Medulla oblongata (tissue), 1 donor: ENCODE data around the gene ADGRG4.
"Not testable (repeated sequence)": the region's sequence is repeated elsewhere in the genome, so short reads cannot be mapped to it uniquely, and the experiment has no call there.

Source experiments
- DNase-seq: peaks from one replicate; pipeline ENCODE4 v3.0.0-alpha.2; 2015; ENCODE audit errors: extremely low spot score

ADGRG4 gene, protein sequence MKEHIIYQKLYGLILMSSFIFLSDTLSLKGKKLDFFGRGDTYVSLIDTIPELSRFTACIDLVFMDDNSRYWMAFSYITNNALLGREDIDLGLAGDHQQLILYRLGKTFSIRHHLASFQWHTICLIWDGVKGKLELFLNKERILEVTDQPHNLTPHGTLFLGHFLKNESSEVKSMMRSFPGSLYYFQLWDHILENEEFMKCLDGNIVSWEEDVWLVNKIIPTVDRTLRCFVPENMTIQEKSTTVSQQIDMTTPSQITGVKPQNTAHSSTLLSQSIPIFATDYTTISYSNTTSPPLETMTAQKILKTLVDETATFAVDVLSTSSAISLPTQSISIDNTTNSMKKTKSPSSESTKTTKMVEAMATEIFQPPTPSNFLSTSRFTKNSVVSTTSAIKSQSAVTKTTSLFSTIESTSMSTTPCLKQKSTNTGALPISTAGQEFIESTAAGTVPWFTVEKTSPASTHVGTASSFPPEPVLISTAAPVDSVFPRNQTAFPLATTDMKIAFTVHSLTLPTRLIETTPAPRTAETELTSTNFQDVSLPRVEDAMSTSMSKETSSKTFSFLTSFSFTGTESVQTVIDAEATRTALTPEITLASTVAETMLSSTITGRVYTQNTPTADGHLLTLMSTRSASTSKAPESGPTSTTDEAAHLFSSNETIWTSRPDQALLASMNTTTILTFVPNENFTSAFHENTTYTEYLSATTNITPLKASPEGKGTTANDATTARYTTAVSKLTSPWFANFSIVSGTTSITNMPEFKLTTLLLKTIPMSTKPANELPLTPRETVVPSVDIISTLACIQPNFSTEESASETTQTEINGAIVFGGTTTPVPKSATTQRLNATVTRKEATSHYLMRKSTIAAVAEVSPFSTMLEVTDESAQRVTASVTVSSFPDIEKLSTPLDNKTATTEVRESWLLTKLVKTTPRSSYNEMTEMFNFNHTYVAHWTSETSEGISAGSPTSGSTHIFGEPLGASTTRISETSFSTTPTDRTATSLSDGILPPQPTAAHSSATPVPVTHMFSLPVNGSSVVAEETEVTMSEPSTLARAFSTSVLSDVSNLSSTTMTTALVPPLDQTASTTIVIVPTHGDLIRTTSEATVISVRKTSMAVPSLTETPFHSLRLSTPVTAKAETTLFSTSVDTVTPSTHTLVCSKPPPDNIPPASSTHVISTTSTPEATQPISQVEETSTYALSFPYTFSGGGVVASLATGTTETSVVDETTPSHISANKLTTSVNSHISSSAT (N-terminal part only)

DNA sequence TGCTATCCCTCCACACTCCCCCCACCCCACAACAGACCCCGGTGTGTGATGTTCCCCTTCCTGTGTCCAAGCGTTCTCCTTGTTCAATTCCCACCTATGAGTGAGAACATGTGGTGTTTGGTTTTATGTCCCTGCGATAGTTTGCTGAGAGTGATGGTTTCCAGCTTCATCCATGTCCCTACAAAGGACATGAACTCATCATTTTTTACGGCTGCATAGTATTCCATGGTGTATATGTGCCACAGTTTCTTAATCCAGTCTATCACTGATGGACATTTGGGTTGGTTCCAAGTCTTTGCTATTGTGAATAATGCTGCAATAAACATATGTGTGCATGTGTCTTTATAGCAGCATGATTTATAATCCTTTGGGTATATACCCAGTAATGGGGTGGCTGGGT, at the start of gene ADGRG4:
Gene ADGRG4 (plus strand): TSS at position 243 of the 400 bp plus-strand sequence. CDS start 7,815 bp downstream, outside the sequence.
- not testable (repeated sequence) for DNase-seq

DNA sequence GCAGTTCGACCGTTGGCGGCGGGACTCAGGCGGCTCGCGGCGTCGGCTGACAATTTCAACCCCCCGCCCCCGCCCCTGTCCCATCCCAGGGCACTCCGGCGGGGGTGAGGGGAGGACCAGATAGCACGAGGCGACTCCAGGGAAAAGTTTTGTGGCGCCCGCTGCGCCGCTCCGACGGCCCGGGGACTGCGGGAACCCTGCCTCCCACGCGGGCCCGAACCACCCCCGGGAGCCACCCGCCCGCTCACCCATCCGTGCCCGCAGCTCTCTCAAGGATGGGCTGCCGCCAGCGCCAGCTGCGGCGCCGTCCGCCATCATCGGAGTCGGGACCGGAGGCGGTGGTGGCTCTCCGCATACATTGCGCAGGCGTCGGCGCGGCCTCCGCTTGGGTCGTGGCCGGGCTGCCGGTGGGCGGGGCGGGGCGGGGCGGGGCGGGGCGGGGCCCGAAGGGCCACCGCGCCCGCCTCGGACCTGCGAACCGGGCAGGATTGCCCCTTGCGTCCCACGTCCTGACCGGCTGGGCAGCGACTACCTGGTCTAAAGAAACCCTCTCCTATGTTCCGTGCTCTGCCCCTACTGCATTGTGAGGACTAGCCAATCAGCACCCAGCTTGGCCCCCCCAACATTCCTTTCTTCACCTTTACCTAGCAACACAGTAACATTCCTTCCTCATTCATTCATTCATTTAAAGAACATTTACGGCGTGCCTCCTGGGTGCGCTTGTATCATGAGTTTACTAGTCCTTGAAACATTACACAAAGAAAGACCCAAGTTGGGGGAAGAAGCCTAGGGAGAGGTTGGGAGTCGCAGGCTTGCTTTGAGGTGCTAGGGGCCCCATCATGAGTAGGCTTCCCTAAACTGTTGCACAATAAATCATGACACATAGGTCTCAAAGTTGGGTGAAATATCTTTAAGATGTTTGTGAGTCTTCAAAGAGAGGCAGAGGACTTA, 49.4 kb upstream of the ADGRG4 start, which contains the start of gene MAP7D3:
Gene MAP7D3 (minus strand): TSS at position 360 of the 951 bp plus-strand sequence. CDS start 42 bp downstream, at position 318.
- peak; percentile 51 for DNase-seq

DNA sequence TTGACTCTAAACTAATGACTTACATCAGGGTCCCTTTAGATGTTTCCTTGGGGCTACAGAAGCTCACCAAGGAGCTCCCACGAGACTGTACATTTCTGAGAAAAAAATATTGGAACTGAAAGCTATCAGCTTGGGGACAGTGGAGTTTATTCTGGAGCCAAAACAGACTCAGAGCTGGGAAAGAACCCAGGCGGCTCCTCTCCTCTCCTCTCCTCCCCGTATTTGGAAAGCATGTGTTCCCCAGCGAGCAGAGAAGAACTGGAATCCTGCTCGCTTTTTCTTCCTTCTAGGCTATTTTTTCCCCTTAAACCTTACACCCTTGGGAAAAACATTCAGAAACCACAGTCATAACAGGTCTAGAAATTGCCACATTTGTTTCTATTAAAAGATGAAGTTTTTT, 45.2 kb upstream of the ADGRG4 start:
- DNase-seq, result peak; percentile 6

DNA sequence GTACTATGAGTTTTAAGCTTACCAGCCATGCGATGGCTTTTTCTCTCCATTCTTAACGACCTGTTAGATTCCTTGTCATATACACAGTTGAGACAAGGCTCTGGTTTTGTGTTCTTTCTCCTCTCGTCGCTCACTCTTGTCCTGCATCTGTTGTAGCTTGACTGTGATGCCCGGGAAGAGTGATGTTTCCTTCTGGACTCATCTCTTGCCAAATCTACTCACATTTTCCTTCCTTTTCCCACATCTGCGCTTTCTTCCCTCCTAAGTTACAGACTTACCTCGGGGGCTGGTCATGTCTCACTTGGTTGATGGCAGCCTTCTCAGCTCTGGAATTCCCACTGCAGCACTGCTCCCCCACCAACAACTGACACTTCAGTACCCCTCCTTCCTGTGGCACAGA, 44.7 kb upstream of the ADGRG4 start:
- DNase-seq, result no peak

DNA sequence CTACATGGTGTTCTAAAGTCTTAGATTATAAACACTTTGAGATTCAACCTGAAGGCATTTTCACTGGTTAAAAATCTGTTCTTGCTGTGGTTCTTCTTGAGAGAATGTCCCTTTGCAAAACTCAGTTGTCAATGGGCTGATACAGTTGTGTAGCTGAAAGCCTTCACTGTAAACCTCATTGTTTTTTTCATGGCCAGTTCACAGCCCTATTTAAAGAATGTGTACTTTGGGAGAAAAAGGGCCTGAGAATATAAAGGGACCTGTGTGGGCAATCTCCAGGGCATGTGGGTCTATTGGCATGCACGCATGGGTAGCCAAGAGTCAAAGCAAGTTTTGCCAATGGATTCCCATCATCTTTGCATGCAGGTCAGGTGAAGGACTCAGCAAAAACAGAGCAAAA, 41.8 kb upstream of the ADGRG4 start:
- DNase-seq, result no peak

DNA sequence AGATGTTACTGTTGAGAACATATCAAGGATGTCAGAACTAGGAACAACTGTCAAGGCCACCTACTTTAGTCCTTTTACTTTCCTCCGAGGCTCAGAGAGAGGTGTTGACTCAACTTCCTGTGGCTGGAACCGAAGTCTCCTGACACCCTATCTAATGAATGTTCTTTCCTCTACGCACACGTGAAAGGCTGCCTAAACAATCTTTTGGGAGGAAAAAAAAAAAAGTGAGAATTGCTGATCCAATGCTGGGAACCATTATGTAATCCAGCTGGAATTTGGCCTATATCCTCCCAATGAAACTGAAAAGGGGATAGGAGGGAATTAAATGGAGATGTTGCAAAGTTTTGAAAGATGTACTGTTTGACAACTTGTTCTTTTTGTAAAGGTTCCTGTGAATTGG, 41.2 kb upstream of the ADGRG4 start:
- no peak for DNase-seq

DNA sequence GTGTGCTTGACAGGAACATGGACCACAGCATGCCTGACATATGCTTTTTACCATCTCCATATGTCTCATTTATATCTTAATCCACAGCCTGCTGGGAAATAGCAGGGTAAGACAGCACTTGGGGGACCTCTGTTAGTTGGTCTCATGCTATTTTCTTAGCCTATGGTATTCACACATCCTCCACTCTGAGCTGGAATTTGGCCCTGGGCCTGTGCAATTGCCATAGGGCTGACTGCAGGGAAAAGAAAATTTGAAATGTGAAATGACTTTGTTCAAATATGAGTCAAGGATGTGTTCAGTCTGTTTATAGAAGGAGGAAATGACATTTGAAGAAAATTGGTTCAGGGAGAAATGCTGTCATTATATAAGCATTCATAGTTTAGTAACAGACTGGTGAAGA, 40.0 kb upstream of the ADGRG4 start:
- no peak for DNase-seq

DNA sequence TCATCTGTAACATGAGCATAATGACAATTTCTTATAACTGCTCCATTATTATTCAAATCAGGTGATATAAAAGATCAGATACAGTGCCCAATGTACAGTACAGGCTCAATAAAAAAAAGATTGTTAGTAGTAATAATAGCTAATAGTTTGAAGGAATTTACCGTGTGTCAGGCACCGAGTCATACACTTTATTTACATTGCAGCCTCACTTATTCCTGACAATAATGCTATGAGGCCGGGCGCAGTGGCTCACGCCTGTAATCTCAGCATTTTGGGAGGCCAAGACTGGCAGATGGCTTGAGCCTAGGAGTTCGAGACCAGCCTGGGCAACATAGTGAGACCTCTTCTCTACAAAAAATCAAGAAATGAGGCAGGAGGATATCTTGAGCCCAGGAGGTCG, 39.4 kb upstream of the ADGRG4 start:
- DNase-seq, result no peak

DNA sequence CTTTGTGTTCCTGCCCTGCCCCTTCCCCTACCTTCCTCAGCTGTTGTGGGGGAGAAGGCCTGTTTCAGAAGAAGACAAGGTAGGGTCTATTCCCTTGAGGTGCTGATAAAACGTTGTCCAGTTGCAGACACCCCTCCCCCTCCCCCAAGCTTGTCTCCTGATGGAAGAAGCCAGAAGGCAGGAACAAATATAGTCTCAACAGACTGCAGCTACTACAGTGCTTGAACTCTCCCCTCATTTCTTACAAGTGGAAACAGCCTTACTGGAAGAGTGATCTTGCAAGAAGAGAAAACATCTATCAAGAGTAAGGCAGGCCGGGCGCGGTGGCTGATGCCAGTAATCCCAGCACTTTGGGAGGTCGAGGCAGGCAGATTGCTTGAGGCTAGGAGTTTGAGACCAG, 38.5 kb upstream of the ADGRG4 start:
- DNase-seq, result no peak

DNA sequence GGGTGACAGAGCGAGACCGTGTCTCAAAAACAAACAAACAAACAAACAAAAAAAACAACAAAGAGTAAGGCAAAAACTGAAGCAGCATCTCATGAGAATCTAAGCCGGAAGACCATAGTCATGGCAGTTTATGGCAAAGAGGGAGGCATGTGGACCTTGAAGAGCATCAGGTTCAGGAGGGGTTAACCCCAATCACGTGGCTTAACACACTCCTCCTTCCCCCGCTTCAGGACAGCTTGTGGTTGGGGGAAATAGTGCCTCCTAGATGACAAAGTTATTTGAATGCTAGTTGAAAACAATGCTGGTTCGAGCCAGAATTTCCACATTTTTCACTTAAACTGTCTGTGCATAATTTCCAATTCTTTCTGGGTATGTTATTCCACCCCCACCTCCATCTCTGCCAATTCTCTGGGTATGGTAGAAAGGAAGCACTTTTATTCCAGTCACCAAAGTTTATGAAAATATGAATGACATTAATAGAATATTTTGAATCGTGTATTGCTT, 37.9 kb upstream of the ADGRG4 start:
- DNase-seq, result no peak

DNA sequence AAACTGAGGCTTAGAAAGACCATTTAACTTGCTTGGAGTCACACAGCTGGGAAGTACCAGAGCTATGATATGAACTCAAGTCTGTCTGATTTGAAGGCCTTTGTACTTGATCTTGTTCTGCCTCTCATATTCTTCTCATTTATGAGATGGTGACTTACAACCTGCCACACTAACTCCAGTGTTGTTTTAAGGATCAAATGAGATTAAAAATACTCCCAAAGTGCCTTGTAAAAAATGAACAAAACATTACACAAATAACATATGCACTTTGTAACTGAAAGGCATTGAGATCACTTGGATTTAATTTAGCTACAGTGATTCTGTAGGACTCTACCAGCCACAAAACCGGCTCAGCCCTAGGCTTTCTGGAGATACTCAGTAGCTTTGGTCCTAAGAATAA, 33.9 kb upstream of the ADGRG4 start:
- DNase-seq, result no peak

DNA sequence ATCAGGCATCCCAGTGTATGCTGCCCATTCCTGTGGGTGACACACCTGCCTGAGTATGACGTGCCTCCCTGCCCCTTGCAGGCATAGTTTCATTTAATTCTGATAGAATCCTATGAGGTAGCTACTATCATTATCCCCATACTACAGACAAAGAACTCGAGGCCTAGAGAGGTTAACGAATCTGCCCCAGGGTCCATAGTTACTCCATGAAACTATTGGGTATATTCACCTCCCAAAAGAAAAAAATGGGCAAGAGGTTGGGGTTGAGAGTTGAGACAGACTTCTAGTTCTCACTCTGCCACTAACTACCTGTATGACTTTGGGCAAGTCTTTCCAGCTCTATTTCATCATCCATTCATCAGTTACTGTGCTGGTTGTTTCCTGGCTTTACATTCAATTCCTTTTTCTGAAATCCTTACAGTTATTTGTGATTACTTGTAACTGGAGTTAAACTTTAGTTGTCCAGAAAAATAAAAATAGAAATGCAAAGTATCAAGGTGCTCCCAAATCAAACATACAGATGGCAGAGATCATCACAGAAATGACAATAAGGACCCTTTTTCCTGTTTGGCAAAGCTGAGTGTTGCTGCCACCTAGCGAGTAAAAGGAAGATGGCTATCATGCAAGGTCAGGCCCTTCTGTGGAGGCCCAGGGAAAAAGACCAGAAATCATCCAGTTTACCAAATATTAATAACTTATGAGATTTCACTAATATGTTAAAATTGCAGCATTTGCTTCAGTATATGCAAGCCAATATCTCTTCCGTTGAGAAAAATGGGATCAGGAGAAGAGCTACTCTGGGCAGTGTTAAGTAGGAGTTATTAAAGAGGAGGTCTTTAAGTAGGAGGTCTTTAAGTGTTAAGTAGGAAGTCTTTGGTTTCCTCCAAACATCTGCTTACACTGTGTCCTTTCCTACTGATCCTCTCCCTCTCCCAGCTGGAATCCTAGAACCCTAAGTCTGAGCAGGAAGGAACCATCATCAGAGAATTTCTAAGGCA, 32.4 kb upstream of the ADGRG4 start:
- peak; percentile 46 for DNase-seq

DNA sequence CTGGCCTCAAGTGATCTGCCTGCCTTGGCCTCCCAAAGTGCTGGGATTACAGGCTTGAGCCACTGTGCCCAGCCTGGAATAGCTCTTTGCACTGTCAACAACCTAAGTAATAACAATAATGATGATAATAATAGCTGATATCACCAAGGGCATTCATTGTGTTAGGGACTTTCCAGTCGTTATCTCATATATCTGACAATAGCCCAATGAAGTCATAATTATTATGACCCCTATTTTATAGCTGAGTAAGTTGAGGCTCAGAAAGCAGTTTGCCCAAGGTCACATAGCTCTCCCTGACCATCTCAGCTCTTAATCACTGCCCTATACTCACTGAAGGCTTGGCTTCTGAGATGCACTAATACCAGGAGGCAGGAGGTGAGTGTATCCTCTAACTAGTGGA, 30.8 kb upstream of the ADGRG4 start:
- DNase-seq, result no peak

DNA sequence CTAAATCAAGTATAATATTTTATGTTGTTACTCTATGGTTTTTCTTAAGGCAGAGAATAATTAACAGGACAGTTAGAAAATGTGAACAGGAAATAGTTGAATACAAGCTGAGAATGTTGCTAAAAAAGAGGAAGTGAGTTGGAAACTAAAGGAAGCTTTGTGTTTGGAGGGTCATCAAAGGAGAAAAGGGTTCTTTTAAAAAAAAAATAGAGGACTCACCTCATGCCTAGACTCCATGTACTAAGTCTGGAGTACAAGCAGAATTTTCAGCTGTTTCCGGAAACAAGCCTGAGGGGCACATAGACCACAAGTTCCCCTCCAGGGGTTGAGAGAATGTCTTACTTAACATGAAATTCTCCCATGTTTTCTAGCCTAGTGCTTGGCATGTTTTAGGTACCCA, 29.5 kb upstream of the ADGRG4 start:
- no peak for DNase-seq

DNA sequence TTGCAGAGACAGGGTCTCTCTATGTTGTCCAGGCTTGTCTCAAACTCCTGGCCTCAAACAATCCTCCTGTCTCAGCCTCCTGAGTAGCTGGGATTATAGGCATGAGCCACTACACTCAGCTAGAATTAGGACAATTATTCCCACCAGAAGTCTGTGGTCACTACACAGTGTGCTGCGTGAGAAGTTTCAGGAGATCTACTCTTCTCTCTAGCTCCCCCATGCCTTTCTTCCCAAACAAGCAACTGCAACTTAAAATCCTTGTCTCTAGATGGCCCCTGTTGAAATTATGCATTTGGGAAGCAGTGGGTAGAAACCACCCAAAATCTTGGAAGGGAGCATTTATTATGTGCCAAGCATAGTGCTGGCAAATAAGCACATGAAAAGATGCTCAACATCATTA, 28.4 kb upstream of the ADGRG4 start:
- DNase-seq, result no peak

DNA sequence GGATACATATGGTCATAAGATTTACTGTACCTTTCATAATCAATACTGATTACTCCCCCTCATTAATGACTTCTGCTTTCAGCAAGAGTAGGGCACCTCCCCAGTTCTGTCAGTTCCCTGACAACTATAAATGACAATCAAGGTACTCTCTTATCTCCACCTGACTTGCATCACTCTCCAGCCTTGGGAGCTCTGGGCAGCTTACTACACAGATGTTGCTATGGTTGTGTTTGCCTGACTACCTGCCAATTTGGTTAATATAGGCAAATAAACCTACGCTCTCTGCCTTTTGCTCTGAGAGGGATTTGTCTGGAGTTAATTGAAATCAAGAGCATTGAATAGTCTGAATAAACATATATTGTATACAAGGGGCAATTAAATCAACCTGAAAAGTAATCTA, 26.8 kb upstream of the ADGRG4 start:
- DNase-seq, result no peak

DNA sequence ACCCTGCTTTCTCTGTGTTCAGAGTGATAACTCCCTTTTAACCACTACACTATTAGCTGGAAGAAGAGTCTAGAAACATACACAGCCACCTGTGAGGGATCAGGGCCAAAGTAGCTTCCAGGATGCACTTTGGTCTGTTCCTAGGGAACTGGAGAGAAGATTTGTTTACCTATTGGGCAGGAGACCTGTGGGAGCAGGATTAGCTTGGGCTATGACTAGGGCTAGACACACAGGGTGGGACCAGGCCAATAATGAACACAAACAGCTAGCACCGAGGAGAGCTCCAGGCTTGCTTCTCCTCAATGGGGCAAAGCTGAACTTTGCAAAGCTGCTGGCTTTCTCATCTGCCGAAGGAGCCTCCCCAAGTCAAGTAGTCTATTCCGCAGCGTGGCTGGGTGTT, 25.2 kb upstream of the ADGRG4 start:
- DNase-seq, result no peak

DNA sequence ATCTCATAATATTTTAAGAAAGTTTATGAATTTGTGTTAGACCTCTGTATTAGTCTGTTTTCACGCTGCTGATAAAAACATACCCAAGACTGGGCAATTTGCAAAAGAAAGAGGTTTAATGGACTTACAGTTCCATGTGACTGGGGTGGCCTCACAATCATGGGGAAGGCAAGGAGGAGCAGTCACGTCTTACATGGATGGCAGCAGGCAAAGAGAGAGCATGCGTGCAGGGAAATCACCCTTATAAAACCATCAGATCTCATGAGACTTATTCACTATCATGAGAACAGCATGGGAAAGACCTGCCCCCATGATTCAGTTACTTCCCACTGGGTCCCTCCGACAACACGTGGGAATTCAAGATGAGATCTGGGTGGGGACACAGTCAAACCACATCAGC, 14.4 kb upstream of the ADGRG4 start:
- not testable (repeated sequence) for DNase-seq

DNA sequence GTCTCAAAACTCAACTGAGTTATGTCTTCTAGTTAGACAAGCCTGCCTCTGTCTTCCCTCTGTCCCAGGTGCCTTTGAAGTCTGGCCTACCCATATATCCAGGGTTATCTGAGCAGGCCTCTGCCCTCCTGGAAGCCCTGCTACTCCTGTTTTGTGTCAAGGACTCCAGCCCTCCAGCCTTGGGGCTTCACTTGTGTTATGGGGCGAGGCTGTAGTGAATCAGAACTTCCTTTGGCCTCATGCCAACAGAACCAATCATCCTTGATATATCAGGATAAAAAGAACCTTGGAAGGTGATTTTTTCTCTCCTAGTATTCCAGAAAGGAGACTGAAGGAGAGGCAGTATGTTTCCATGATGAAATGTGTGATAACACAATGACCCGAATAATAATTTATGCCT, 8.9 kb upstream of the ADGRG4 start:
- DNase-seq, result no peak
